Caco-2 (cell line): Measurements from ENCODE around the gene CLIC3. TPM values are rescaled to one million over a fixed set of nuclear protein-coding genes. Genes with fewer than 3 reads are reported as not detected.
"Not testable (repeated sequence)": the region's sequence is repeated elsewhere in the genome, so short reads cannot be mapped to it uniquely, and the experiment has no call there.

ENCODE experiments used
- BruUV-seq: library from RNA; stranded (reverse); fragments of 400-500 nt; replicated peaks from 2 replicates; lab custom pipeline; 2021; lab: Mats Ljungman, UMichigan
- CTCF ChIA-PET: fragments of 300-600 bp; sonication (Branson Sonifier 250); formaldehyde crosslinking; loops from one replicate; lab custom pipeline; 2022; ENCODE audit warnings: antibody characterized with exemption; lab: Charles Lee
- POLR2A ChIA-PET: fragments of 300-600 bp; sonication (Branson Sonifier 250); formaldehyde crosslinking; loops from one replicate; lab custom pipeline; 2022; ENCODE audit warnings: antibody characterized with exemption; lab: Charles Lee
- DNase-seq, 2 experiments: peaks; one replicate each; pipeline versions ENCODE4 v3.0.0 to v3.0.0-alpha.2; 2020 to 2022
- H3K27me3 ChIP-seq: replicated peaks from 2 replicates; pipeline ENCODE4 v1.6.0; 2011; ENCODE audit warnings: low read length; ENCODE audit not compliant: control insufficient read depth, insufficient read depth
- H3K36me3 ChIP-seq: 2 replicates; pipeline ENCODE4 v1.5.1; 2011; ENCODE audit warnings: low read length; ENCODE audit not compliant: control insufficient read depth, insufficient read depth
- H3K4me1 ChIP-seq: fragments of 250-450 bp; sonication (Bioruptor Pico); 2 replicates; pipeline ENCODE4 v1.5.1; 2020; ENCODE audit warnings: mild to moderate bottlenecking
- H3K4me3 ChIP-seq: 2 replicates; pipeline ENCODE4 v1.5.1; 2011; ENCODE audit warnings: low read depth, mild to moderate bottlenecking, control low read depth, low read length
- H3K9me3 ChIP-seq: fragments of 250-450 bp; sonication (Bioruptor Pico); 2 replicates; pipeline ENCODE4 v1.5.1; 2020; ENCODE audit warnings: mild to moderate bottlenecking, moderate library complexity
- H3K27ac Mint-ChIP-seq: one replicate; pipeline ENCODE4 v1.8.0; 2022; ENCODE audit warnings: mixed read lengths; ENCODE audit not compliant: unreplicated experiment
- H3K27me3 Mint-ChIP-seq: one replicate; pipeline ENCODE4 v1.8.0; 2022; ENCODE audit warnings: mixed read lengths; ENCODE audit not compliant: insufficient read depth, unreplicated experiment
- H3K36me3 Mint-ChIP-seq: one replicate; pipeline ENCODE4 v1.8.0; 2022; ENCODE audit warnings: mild to moderate bottlenecking, mixed read lengths; ENCODE audit not compliant: insufficient read depth, unreplicated experiment
- H3K4me1 Mint-ChIP-seq: one replicate; pipeline ENCODE4 v1.8.0; 2022; ENCODE audit warnings: low read depth, mixed read lengths; ENCODE audit not compliant: unreplicated experiment
- H3K4me3 Mint-ChIP-seq: one replicate; pipeline ENCODE4 v1.8.0; 2022; ENCODE audit warnings: mild to moderate bottlenecking, moderate library complexity, mixed read lengths; ENCODE audit not compliant: unreplicated experiment
- H3K9me3 Mint-ChIP-seq: one replicate; pipeline ENCODE4 v1.8.0; 2022; ENCODE audit warnings: mixed read lengths; ENCODE audit not compliant: unreplicated experiment
- intact Hi-C: fragments of 100-400 bp; cut with micrococcal nuclease; formaldehyde crosslinking; loops from one replicate; pipeline ENCODE4 v1.10.0; 2022; ENCODE audit not compliant: unreplicated experiment
- total RNA-seq: library from RNA; stranded (reverse); gene quantifications from 2 replicates; pipeline ENCODE4 v1.2.3, GENCODE V29; 2022
- TF ChIP-seq, protein P1 (sequence below), 2 experiments: fragments of 200-600 bp in 1 of 2; IDR thresholded peaks; 1 replicate in 1 of 2; 2 replicates in 1 of 2; pipeline versions ENCODE4 v1.5.1 to v1.8.0; 2011 to 2022; ENCODE audit warnings: antibody characterized with exemption in 1 of 2, control low read depth in 1 of 2, inconsistent platforms in 1 of 2, low read depth in 1 of 2, low read length in 1 of 2, mild to moderate bottlenecking in 1 of 2, moderate library complexity in 1 of 2; ENCODE audit not compliant: insufficient read depth in 1 of 2, severe bottlenecking in 1 of 2, unreplicated experiment in 1 of 2

CLIC3 gene
- total RNA-seq, 1 experiment from 2014 or later, result 4.7 TPM

DNA sequence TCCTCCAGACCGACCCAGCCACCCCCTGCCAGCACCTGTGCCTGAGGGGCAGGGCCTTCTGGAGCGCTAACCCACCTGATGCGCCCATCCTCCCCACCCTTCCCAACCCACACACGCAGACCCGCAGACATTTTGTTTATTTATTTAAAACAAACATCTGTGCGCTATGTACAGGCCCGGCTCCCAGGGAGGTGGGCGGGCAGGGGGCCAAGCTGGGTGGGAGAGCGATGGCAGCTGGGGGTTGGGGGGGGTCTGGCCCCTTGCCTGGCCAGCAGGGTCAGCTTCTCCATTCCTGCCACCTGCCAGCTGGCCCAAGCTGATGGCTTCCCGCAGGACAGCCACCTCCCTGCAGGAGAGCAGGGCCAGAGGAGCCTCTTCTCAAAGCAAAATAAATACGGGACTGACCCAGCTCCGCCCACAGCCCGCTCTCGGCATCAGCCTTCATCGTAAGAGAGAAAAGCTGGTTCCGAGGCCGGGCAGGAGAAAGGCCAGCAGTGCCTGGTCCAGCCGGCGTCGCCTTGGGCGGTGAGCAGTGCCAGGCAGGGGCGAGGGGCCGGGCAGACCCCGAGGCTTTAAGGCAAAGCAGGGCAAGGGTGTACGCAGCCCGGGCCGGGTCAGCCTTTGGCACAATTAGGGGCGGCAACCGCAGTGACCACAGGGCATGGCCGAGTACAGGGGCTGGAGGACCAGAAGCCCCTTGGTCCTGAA lies 10.9 kb upstream of the CLIC3 start:
- TF ChIP-seq, protein P1, sequence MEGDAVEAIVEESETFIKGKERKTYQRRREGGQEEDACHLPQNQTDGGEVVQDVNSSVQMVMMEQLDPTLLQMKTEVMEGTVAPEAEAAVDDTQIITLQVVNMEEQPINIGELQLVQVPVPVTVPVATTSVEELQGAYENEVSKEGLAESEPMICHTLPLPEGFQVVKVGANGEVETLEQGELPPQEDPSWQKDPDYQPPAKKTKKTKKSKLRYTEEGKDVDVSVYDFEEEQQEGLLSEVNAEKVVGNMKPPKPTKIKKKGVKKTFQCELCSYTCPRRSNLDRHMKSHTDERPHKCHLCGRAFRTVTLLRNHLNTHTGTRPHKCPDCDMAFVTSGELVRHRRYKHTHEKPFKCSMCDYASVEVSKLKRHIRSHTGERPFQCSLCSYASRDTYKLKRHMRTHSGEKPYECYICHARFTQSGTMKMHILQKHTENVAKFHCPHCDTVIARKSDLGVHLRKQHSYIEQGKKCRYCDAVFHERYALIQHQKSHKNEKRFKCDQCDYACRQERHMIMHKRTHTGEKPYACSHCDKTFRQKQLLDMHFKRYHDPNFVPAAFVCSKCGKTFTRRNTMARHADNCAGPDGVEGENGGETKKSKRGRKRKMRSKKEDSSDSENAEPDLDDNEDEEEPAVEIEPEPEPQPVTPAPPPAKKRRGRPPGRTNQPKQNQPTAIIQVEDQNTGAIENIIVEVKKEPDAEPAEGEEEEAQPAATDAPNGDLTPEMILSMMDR (IDR thresholded peaks at IDR 0.05; ENCODE audit: insufficient read depth in 1 of 2, low read depth in 1 of 2, low read length in 1 of 2, severe bottlenecking in 1 of 2, unreplicated experiment in 1 of 2), result no peak
- POLR2A ChIA-PET, result no interaction called here
- H3K9me3 Mint-ChIP-seq, result no peaks in the 10 kb centered on the region

DNA sequence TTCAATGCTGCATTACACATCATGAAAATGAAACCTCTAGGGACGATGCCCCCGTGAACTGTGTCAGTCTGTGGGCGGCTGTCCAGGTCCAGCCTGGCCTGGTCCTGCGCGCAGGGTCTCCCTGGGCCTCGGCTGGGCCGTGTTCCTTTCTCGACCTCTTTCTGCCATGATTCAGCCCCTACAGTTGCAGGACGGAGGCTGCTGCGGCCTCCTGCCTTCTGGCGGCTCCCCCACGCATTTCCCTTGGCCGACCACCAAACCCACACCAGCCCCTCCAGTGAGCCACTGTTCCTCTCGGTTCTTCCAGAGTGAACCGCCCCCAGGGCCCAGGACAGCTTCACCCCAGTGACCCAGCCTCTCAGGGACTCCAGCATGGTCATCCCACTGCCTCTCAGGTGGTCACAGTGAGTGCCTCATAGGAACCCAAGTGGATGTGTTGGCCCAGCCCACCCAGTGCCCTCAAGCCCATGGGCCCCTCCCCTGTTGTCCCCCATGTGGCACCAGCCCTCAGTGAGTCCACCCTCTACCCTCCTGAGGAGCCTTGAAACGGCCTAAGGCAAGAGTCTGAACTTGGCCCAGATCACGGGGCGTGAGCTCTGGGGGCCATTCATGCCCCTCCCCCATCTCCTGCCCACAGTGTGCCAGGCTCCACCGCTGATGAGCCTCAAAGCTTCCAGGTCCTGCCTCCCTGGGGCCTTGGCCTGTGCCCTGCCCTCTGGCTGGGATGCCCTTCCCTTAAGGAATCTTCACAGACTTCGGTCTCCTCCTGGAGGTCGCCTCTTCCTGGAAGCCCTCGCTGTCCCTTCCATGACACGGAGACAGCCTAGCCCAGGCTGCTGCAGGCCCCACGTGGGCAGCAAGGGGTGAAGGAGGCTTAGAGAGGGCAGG lies 10.0 kb upstream of the CLIC3 start:
- BruUV-seq, result no TSS peak
- CTCF ChIA-PET, result interaction anchor here (1.0 to 2.1 kb wide), 2 partner anchors 23 to 40 kb away, joined by 3 to 6 read pairs; partner anchors contain the start of gene NPDC1

More for the DNA sequence above, 10.9 kb upstream of the CLIC3 start:
- Histone ChIP-seq H3K27me3 (no peaks in the 10 kb centered on the region), H3K36me3 (no peaks in the 10 kb centered on the region), H3K4me3 (no peak overlapping the region), H3K4me1 (no peaks in the 10 kb centered on the region), H3K9me3 (no peaks in the 10 kb centered on the region)
- Mint-ChIP-seq H3K27ac (no peak overlapping the region), H3K4me3 (no peak overlapping the region), H3K4me1 (no peaks in the 10 kb centered on the region), H3K27me3 (no peaks in the 10 kb centered on the region), H3K36me3 (no peaks in the 10 kb centered on the region)
- intact Hi-C loops, result no loop called here
- CTCF ChIA-PET, result interaction anchor here (1.0 kb wide), 1 partner anchor 39 kb away, joined by 3 read pairs; the partner anchor contains the start of gene NPDC1
- no peak for DNase-seq
- BruUV-seq, result no TSS peak

DNA sequence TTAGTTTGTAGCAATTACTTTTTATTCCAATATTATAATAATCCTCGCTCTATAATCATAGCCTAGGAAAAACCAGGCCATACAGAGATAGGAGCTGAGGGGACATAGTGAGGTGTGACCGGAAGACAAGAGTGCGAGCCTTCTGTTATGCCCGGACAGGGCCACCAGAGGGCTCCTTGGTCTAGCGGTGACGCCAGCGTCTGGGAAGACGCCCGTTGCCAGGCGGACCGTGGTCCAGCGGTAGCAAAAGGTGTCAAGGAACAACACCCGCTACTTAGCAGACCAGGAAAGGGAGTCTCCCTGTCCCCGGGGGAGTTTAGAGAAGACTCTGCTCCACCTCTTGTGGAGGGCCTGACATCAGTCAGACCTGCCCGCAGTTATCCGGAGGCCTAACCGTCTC lies 7.9 kb upstream of the CLIC3 start:
- intact Hi-C loops, H3K36me3 Mint-ChIP-seq, H3K9me3 ChIP-seq, H3K36me3 ChIP-seq, H3K27ac Mint-ChIP-seq, BruUV-seq, H3K4me3 ChIP-seq, H3K4me1 Mint-ChIP-seq, H3K27me3 Mint-ChIP-seq, H3K27me3 ChIP-seq, H3K4me1 ChIP-seq, H3K4me3 Mint-ChIP-seq, POLR2A ChIA-PET, H3K9me3 Mint-ChIP-seq: not testable (repeated sequence)
- TF ChIP-seq, protein P1 (IDR thresholded peaks at IDR 0.05; ENCODE audit: insufficient read depth in 1 of 2, low read depth in 1 of 2, low read length in 1 of 2, severe bottlenecking in 1 of 2, unreplicated experiment in 1 of 2), result peak in 1 of 2 experiments; percentile 12
- CTCF ChIA-PET, result interaction anchor here (0.8 to 2.1 kb wide), 2 partner anchors 25 to 31 kb away, joined by 3 to 6 read pairs; no protein-coding TSS in a partner anchor
- peak in 1 of 2 experiments; percentile 42 for DNase-seq

More for the DNA sequence above, 10.0 kb upstream of the CLIC3 start:
- no peak for DNase-seq
- Histone ChIP-seq H3K4me3 (no peak overlapping the region), H3K27me3 (no peaks in the 10 kb centered on the region), H3K36me3 (no peaks in the 10 kb centered on the region), H3K9me3 (no peaks in the 10 kb centered on the region), H3K4me1 (no peaks in the 10 kb centered on the region)
- Mint-ChIP-seq H3K27me3 (no peaks in the 10 kb centered on the region), H3K9me3 (no peaks in the 10 kb centered on the region), H3K4me3 (no peak overlapping the region), H3K36me3 (no peaks in the 10 kb centered on the region), H3K4me1 (no peaks in the 10 kb centered on the region), H3K27ac (no peak overlapping the region)
- POLR2A ChIA-PET, result no interaction called here
- intact Hi-C loops, result no loop called here
- TF ChIP-seq, protein P1 (IDR thresholded peaks at IDR 0.05; ENCODE audit: insufficient read depth in 1 of 2, low read depth in 1 of 2, low read length in 1 of 2, severe bottlenecking in 1 of 2, unreplicated experiment in 1 of 2), result no peak
